CD4-positive, alpha-beta T cell (primary cell): Measurements from ENCODE around the gene DUXB. TPM values are rescaled to one million over a fixed set of nuclear protein-coding genes. Genes with fewer than 3 reads are reported as not detected.

Source experiments
- ATAC-seq: fragments of 200-7000 bp; cut with Tn5 transposase; one replicate; pipeline ENCODE4 v1.10.0; 2022; ENCODE audit warnings: mild to moderate bottlenecking; ENCODE audit not compliant: poor library complexity
- CTCF ChIA-PET: fragments of 350-600 bp; sonication (Branson Sonifier 250); formaldehyde crosslinking; loops from one replicate; lab custom pipeline; 2021; ENCODE audit warnings: antibody characterized with exemption, inconsistent platforms; lab: Charles Lee
- POLR2A ChIA-PET: fragments of 350-600 bp; sonication (Branson Sonifier 250); formaldehyde crosslinking; loops from one replicate; lab custom pipeline; 2021; ENCODE audit warnings: antibody characterized with exemption, inconsistent platforms; lab: Charles Lee
- DNase-seq, 14 experiments: peaks; one replicate each; pipeline ENCODE4 v3.0.0-alpha.2; 2013 to 2020; ENCODE audit warnings: mixed read lengths in 2 of 14
- H3K27ac ChIP-seq, 2 donors: one replicate each; pipeline versions ENCODE4 v1.5.1 to v1.7.0; 2013; ENCODE audit warnings: low read length in 2 of 2, low read depth in 1 of 2, mild to moderate bottlenecking in 1 of 2
- H3K27me3 ChIP-seq, 2 experiments: 1 replicate in 1 of 2; 2 replicates in 1 of 2; pipeline versions ENCODE4 v1.6.1 to v1.7.0; 2013; ENCODE audit warnings: low read length in 2 of 2, control low read depth in 1 of 2, mild to moderate bottlenecking in 1 of 2, moderate library complexity in 1 of 2; ENCODE audit not compliant: insufficient read depth in 2 of 2, control insufficient read depth in 1 of 2
- H3K36me3 ChIP-seq: one replicate; pipeline ENCODE4 v1.6.1; 2013; ENCODE audit warnings: low read length, control low read depth; ENCODE audit not compliant: insufficient read depth
- H3K4me1 ChIP-seq: one replicate; pipeline ENCODE4 v1.6.1; 2013; ENCODE audit warnings: low read length, control low read depth; ENCODE audit not compliant: insufficient read depth
- H3K4me3 ChIP-seq: one replicate; pipeline ENCODE4 v1.5.1; 2013; ENCODE audit warnings: mild to moderate bottlenecking, low read length, moderate library complexity
- H3K9me3 ChIP-seq, 2 experiments: 1 replicate in 1 of 2; 2 replicates in 1 of 2; pipeline versions ENCODE4 v1.6.1 to v1.7.0; 2013; ENCODE audit warnings: low read length in 2 of 2, mild to moderate bottlenecking in 2 of 2, control low read depth in 1 of 2, moderate library complexity in 1 of 2; ENCODE audit not compliant: control insufficient read depth in 1 of 2, insufficient read depth in 1 of 2
- H3K27ac Mint-ChIP-seq: one replicate; pipeline ENCODE4 v1.8.0; 2020; ENCODE audit warnings: mixed read lengths
- H3K27me3 Mint-ChIP-seq: one replicate; pipeline ENCODE4 v1.8.0; 2021; ENCODE audit warnings: mixed read lengths
- H3K36me3 Mint-ChIP-seq: one replicate; pipeline ENCODE4 v1.8.0; 2021; ENCODE audit warnings: low read depth, mixed read lengths
- H3K4me1 Mint-ChIP-seq: one replicate; pipeline ENCODE4 v1.8.0; 2021; ENCODE audit warnings: low read depth, mixed read lengths
- H3K4me3 Mint-ChIP-seq: one replicate; pipeline ENCODE4 v1.8.0; 2020; ENCODE audit warnings: mild to moderate bottlenecking, mixed read lengths
- H3K9me3 Mint-ChIP-seq: one replicate; pipeline ENCODE4 v1.8.0; 2020; ENCODE audit warnings: mixed read lengths
- intact Hi-C, 2 experiments: fragments of 100-400 bp; cut with DNase I in 1 of 2; cut with micrococcal nuclease in 1 of 2; formaldehyde crosslinking; loops; one replicate each; pipeline versions ENCODE4 v1.15.1 to v1.9.0; 2023 to 2025; cut with DNase I, micrococcal nuclease
- total RNA-seq, 174 experiments: library from RNA in 2 of 174; stranded (reverse) in 2 of 174; gene quantifications; one replicate each; pipeline ENCODE4 v1.2.3 and lab custom pipeline; 2021 to 2026
- TF ChIP-seq, protein P1 (sequence below): fragments of 200-600 bp; IDR thresholded peaks from one replicate; pipeline ENCODE4 v1.8.0; 2022; ENCODE audit warnings: antibody characterized with exemption, mild to moderate bottlenecking

Gene DUXB
- total RNA-seq, 2 experiments from 2014 or later = not detected

DNA sequence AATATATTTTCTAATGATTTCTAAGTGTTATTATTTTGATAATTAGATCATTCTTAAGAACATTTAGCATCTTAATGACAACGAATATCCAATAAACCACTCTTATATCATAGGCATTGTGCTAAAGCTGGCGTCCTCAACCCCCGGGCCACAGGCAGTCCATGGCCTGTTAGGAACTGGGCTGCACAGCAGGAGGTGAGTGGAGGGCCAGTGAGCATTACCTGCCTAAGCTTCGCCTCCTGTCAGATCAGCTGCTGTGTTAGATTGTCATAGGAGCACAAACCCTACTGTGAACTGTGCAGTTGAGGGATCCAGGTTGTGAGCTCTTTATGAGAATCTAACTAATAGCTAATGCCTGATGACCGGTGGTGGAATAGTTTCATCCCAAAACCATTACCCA, 3.7 kb downstream of the DUXB start:
- CTCF ChIA-PET = no interaction called here
- Mint-ChIP-seq H3K4me3 (no peak overlapping the region), H3K27me3 (no peaks in the 10 kb centered on the region), H3K27ac (no peak overlapping the region), H3K4me1 (no peaks in the 10 kb centered on the region), H3K9me3 (no peaks in the 10 kb centered on the region), H3K36me3 (no peaks in the 10 kb centered on the region)
- Histone ChIP-seq H3K27me3 (no peaks in the 10 kb centered on the region), H3K36me3 (no peaks in the 10 kb centered on the region), H3K27ac (no peak overlapping the region), H3K4me3 (no peak overlapping the region), H3K4me1 (no peaks in the 10 kb centered on the region), H3K9me3 (no peaks in the 10 kb centered on the region)
- TF ChIP-seq, protein P1, sequence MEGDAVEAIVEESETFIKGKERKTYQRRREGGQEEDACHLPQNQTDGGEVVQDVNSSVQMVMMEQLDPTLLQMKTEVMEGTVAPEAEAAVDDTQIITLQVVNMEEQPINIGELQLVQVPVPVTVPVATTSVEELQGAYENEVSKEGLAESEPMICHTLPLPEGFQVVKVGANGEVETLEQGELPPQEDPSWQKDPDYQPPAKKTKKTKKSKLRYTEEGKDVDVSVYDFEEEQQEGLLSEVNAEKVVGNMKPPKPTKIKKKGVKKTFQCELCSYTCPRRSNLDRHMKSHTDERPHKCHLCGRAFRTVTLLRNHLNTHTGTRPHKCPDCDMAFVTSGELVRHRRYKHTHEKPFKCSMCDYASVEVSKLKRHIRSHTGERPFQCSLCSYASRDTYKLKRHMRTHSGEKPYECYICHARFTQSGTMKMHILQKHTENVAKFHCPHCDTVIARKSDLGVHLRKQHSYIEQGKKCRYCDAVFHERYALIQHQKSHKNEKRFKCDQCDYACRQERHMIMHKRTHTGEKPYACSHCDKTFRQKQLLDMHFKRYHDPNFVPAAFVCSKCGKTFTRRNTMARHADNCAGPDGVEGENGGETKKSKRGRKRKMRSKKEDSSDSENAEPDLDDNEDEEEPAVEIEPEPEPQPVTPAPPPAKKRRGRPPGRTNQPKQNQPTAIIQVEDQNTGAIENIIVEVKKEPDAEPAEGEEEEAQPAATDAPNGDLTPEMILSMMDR = no peak
- DNase-seq (no peak), ATAC-seq (no peak)
- POLR2A ChIA-PET = no interaction called here
- intact Hi-C loops = no loop called here

DNA sequence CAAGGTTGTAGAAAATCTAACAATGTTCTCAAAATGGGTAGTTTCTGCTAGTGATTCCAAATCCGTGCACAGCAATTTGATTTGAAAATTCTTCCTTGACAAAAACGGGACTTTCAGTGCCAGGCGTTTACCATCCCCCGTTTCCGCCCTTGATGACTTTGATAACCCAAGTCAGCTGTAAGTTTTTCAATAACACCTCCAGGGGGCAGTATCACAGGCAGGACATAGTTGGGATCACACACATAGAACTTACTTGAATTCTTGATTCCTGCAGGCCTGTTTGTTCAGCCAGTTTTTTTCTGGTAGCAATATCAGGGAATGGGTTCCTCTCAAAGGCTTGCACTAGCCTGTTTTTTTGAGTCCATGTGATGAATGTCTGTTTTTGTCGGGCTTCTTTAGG, 5.6 kb downstream of the DUXB start:
- peak in 1 of 14 experiments; percentile 9 for DNase-seq
- Histone ChIP-seq H3K4me1 (no peaks in the 10 kb centered on the region), H3K27ac (no peak overlapping the region), H3K4me3 (no peak overlapping the region), H3K36me3 (no peaks in the 10 kb centered on the region), H3K27me3 (no peaks in the 10 kb centered on the region), H3K9me3 (no peaks in the 10 kb centered on the region)
- H3K9me3 Mint-ChIP-seq = no peaks in the 10 kb centered on the region
- ChIA-PET POLR2A (no interaction called here), CTCF (interaction anchor here (1.0 kb wide), 1 partner anchor 33 kb away, joined by 3 read pairs; no protein-coding TSS in a partner anchor)
- H3K4me1 Mint-ChIP-seq = no peaks in the 10 kb centered on the region
- no peaks in the 10 kb centered on the region for H3K27me3 Mint-ChIP-seq
- TF ChIP-seq, protein P1 = no peak
- intact Hi-C loops = no loop called here
- no peak for ATAC-seq
- no peak overlapping the region for H3K4me3 Mint-ChIP-seq
- H3K36me3 Mint-ChIP-seq = no peaks in the 10 kb centered on the region
- no peak overlapping the region for H3K27ac Mint-ChIP-seq

DNA sequence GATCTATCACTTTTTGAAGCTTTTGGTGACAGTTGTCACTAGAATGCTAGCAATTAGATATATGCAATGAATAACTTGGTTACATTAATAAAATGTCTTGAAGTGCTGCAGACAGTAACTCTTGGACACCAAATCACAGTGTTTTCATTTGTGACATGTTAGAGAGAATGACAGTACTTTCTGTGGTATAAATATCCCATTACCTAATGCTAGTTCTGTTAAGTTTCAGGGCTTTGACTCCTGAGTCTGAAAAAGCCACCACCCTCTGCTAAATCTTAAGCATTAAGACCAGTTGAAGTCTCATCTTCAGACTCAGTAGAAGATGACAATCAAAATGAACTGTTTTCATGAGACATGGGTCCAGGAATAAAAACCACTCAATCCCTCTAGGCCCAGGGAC, 13.9 kb downstream of the DUXB start:
- CTCF ChIA-PET = no interaction called here
- Mint-ChIP-seq H3K36me3 (no peaks in the 10 kb centered on the region), H3K9me3 (no peaks in the 10 kb centered on the region), H3K27ac (no peak overlapping the region), H3K4me1 (no peaks in the 10 kb centered on the region), H3K27me3 (no peaks in the 10 kb centered on the region), H3K4me3 (no peak overlapping the region)
- H3K27ac ChIP-seq = no peak overlapping the region
- no peak overlapping the region for H3K4me3 ChIP-seq
- no peak for ATAC-seq
- no peaks in the 10 kb centered on the region for H3K4me1 ChIP-seq
- no peaks in the 10 kb centered on the region for H3K36me3 ChIP-seq
- POLR2A ChIA-PET = no interaction called here
- H3K27me3 ChIP-seq = no peaks in the 10 kb centered on the region
- TF ChIP-seq, protein P1 = no peak
- intact Hi-C loops = no loop called here
- no peaks in the 10 kb centered on the region for H3K9me3 ChIP-seq
- DNase-seq = no peak
